OCI-LY7 (cell line): ENCODE data around the gene CDH22.

ENCODE experiments used
- EZH2phosphoT487 ChIP-seq: fragments of 200-600 bp; sonication (generic); IDR thresholded peaks from 2 replicates; pipeline ENCODE4 v1.6.1; 2018; ENCODE audit warnings: low read depth, borderline replicate concordance, mild to moderate bottlenecking, mixed run types, antibody characterized with exemption, low read length, moderate library complexity, mixed read lengths
- TF ChIP-seq, protein P1 (sequence below): fragments of 200-600 bp; sonication (generic); conservative IDR thresholded peaks from 2 replicates; pipeline ENCODE4 v1.5.1; 2014; ENCODE audit warnings: mild to moderate bottlenecking, antibody characterized with exemption, low read length, moderate library complexity, mixed read lengths

DNA sequence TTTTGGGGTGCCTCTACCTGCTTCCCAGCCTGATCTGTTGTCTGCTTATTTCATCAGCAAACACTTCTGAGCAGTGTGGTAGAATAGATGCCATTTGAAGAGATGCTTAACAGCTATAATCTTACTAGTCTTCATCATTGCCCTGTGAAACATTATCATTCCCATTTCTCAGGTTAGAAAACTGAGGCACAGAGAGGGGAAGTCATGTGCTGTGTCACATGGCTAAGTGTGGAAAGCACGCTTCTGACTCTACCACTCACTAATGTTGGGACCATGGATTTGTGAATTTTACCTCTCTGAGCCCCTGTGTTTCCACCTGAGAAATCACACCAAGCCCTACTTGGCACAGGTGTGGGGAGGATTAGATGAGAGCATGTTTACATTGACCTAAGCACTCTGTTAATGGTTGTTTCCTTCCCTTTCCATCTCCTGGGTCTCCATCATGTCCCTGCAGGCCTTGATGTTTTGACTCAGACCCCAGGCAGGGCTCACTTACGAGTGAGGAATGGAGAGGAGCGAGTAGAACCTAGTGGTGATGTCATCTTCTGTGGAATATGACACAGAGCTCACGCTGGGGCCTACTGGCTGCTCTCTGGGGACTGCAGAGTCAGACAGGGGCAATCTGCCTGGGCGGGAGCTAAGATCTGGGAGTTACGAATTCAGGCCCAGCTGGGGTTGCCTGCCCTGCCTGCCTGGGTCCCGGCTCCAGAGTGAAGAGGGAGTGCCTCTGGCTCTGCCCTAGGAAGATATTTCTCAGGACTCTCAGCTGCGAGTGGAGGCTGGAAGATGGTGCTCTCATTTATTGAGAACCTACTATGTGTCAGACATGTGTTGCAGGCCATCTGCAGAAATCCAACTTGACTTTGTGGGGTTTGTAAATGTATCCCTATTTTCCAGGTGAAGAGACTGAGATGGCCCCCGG is 64.3 kb downstream of the CDH22 start:
- TF ChIP-seq, protein P1, sequence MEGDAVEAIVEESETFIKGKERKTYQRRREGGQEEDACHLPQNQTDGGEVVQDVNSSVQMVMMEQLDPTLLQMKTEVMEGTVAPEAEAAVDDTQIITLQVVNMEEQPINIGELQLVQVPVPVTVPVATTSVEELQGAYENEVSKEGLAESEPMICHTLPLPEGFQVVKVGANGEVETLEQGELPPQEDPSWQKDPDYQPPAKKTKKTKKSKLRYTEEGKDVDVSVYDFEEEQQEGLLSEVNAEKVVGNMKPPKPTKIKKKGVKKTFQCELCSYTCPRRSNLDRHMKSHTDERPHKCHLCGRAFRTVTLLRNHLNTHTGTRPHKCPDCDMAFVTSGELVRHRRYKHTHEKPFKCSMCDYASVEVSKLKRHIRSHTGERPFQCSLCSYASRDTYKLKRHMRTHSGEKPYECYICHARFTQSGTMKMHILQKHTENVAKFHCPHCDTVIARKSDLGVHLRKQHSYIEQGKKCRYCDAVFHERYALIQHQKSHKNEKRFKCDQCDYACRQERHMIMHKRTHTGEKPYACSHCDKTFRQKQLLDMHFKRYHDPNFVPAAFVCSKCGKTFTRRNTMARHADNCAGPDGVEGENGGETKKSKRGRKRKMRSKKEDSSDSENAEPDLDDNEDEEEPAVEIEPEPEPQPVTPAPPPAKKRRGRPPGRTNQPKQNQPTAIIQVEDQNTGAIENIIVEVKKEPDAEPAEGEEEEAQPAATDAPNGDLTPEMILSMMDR = no peak
- TF ChIP-seq EZH2phosphoT487 = no peak
